Chondrocyte (in vitro differentiated cells): ENCODE measurements around the gene HTR2C. TPM values are rescaled to one million over a fixed set of nuclear protein-coding genes. Genes with fewer than 3 reads are reported as not detected.

ENCODE experiments used
- DNase-seq: peaks from one replicate; pipeline ENCODE4 v3.0.0; 2021; ENCODE audit warnings: mixed read lengths, low spot score
- H3K27ac Mint-ChIP-seq: one replicate; pipeline ENCODE4 v1.8.0; 2021; ENCODE audit warnings: mild to moderate bottlenecking, moderate library complexity, mixed read lengths; ENCODE audit not compliant: unreplicated experiment
- H3K27me3 Mint-ChIP-seq: 2 replicates; pipeline ENCODE4 v1.8.0; 2021; ENCODE audit warnings: low read depth, mixed read lengths
- H3K36me3 Mint-ChIP-seq: 2 replicates; pipeline ENCODE4 v1.8.0; 2021; ENCODE audit warnings: low read depth, mixed read lengths
- H3K4me1 Mint-ChIP-seq: 2 replicates; pipeline ENCODE4 v1.8.0; 2021; ENCODE audit warnings: low read depth, mild to moderate bottlenecking, mixed read lengths
- H3K4me3 Mint-ChIP-seq: one replicate; pipeline ENCODE4 v1.8.0; 2021; ENCODE audit warnings: mild to moderate bottlenecking, moderate library complexity, mixed read lengths; ENCODE audit not compliant: unreplicated experiment
- H3K9me3 Mint-ChIP-seq: 2 replicates; pipeline ENCODE4 v1.8.0; 2021; ENCODE audit warnings: low read depth, mixed read lengths
- microRNA-seq: library from miRNA; unstranded; fragments of <30 nt; microRNA quantifications from one replicate; pipeline ENCODE4 v1.2.0, GENCODE V29; 2020; ENCODE audit warnings: borderline number of aligned reads
- total RNA-seq: library from RNA; stranded (reverse); gene quantifications from 3 replicates; pipeline ENCODE4 v1.2.1, GENCODE V29; 2021
- TF ChIP-seq, protein P1 (sequence below): fragments of 200-600 bp; sonication (generic); IDR thresholded peaks from 2 replicates; pipeline ENCODE4 v1.5.0; 2021; ENCODE audit warnings: antibody characterized with exemption, mild to moderate bottlenecking, moderate library complexity

The HTR2C gene
- total RNA-seq, 1 donor from 2014 or later, result not detected

DNA sequence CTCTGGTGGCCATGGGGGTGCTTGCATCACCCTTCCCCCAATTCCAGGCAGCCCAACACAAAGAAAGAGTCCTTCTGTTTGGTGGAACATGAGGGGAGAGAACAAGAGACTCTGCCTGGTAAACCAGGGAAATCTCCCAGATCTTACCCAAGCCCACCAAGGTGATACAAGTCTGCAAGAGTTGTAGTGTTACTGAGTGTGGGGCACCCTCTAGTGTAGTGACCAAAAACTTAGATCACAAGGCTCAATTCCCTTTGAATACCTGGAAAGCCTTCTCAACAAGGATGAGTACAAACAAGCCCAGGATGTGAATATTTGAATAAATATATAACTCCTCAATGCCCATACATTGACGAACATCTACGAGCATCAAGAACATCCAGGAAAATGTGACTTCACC lies 368.8 kb downstream of the HTR2C start:
- Mint-ChIP-seq H3K9me3 (no peaks in the 10 kb centered on the region), H3K27ac (no peak overlapping the region), H3K4me3 (no peak overlapping the region), H3K4me1 (no peaks in the 10 kb centered on the region), H3K36me3 (no peaks in the 10 kb centered on the region), H3K27me3 (peaks cover 12% of the 10 kb centered on the region)
- TF ChIP-seq, protein P1, sequence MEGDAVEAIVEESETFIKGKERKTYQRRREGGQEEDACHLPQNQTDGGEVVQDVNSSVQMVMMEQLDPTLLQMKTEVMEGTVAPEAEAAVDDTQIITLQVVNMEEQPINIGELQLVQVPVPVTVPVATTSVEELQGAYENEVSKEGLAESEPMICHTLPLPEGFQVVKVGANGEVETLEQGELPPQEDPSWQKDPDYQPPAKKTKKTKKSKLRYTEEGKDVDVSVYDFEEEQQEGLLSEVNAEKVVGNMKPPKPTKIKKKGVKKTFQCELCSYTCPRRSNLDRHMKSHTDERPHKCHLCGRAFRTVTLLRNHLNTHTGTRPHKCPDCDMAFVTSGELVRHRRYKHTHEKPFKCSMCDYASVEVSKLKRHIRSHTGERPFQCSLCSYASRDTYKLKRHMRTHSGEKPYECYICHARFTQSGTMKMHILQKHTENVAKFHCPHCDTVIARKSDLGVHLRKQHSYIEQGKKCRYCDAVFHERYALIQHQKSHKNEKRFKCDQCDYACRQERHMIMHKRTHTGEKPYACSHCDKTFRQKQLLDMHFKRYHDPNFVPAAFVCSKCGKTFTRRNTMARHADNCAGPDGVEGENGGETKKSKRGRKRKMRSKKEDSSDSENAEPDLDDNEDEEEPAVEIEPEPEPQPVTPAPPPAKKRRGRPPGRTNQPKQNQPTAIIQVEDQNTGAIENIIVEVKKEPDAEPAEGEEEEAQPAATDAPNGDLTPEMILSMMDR, result no peak
- DNase-seq, result no peak

Small RNA genes within 50 kb of the gene (microRNA-seq; reads per million reads assigned to microRNA genes)
- gene MIR1264 (not detected), gene MIR1298 (not detected), gene MIR1911 (not detected), gene MIR1912 (not detected), gene MIR448 (not detected), gene MIR764 (not detected)
